ENCODE results near the gene CAMK1D.

CAMK1D gene

DNA sequence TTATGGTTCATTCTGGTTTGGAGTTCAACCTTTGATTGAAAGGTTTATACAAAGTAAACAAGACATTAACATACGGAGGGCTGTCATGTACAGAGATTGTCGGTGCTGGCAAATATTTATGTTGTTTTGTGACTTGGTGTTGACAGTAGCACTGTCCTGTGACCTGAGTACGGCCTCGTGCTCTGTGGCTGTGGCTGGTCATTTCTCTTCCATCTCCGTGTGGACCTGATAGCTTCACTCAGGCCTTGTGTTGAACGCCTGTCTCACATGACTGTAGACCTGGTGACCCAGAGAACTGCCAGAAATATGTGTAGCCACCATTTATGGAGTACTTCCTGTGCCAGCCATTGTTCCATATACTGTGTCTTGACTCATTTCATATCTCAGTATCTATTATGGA, 340.5 kb downstream of the CAMK1D start:
- H3K9ac ChIP-seq (ENCODE audit: low read depth, low read length): no peak overlapping the region
- H3K27ac ChIP-seq (ENCODE audit: low read length): no peak overlapping the region
- no peaks in the 10 kb centered on the region for H3K27me3 ChIP-seq (ENCODE audit: insufficient read depth, low read length, poor library complexity)
- H4K20me1 ChIP-seq (ENCODE audit: insufficient read depth, low read length): no peaks in the 10 kb centered on the region
- H3K9me3 ChIP-seq (ENCODE audit: insufficient read depth, low read length, severe bottlenecking): no peaks in the 10 kb centered on the region
- H3K4me3 ChIP-seq (ENCODE audit: low read depth in 1 of 2, low read length in 2 of 2): no peak overlapping the region
- H3K4me1 ChIP-seq (ENCODE audit: insufficient read depth, low read length): no peaks in the 10 kb centered on the region
- DNase-seq (no peak), ATAC-seq (ENCODE audit: insufficient read depth, low read depth) (no peak)
- no peaks in the 10 kb centered on the region for H3K79me2 ChIP-seq (ENCODE audit: insufficient read depth, low read length)
- TF ChIP-seq, protein P1, sequence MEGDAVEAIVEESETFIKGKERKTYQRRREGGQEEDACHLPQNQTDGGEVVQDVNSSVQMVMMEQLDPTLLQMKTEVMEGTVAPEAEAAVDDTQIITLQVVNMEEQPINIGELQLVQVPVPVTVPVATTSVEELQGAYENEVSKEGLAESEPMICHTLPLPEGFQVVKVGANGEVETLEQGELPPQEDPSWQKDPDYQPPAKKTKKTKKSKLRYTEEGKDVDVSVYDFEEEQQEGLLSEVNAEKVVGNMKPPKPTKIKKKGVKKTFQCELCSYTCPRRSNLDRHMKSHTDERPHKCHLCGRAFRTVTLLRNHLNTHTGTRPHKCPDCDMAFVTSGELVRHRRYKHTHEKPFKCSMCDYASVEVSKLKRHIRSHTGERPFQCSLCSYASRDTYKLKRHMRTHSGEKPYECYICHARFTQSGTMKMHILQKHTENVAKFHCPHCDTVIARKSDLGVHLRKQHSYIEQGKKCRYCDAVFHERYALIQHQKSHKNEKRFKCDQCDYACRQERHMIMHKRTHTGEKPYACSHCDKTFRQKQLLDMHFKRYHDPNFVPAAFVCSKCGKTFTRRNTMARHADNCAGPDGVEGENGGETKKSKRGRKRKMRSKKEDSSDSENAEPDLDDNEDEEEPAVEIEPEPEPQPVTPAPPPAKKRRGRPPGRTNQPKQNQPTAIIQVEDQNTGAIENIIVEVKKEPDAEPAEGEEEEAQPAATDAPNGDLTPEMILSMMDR (IDR thresholded peaks at IDR 0.05; ENCODE audit: borderline replicate concordance, extremely low read depth, low read length, poor library complexity, severe bottlenecking): no peak
- TF ChIP-seq EZH2 (IDR thresholded peaks at IDR 0.05; ENCODE audit: borderline replicate concordance, low read depth, low read length, severe bottlenecking): no peak
- H3K36me3 ChIP-seq (ENCODE audit: insufficient read depth, low read length): no peaks in the 10 kb centered on the region
- H3K4me2 ChIP-seq (ENCODE audit: insufficient read depth, low read length): no peak overlapping the region
- no peak overlapping the region for H2AFZ ChIP-seq (ENCODE audit: low read depth, low read length)

DNA sequence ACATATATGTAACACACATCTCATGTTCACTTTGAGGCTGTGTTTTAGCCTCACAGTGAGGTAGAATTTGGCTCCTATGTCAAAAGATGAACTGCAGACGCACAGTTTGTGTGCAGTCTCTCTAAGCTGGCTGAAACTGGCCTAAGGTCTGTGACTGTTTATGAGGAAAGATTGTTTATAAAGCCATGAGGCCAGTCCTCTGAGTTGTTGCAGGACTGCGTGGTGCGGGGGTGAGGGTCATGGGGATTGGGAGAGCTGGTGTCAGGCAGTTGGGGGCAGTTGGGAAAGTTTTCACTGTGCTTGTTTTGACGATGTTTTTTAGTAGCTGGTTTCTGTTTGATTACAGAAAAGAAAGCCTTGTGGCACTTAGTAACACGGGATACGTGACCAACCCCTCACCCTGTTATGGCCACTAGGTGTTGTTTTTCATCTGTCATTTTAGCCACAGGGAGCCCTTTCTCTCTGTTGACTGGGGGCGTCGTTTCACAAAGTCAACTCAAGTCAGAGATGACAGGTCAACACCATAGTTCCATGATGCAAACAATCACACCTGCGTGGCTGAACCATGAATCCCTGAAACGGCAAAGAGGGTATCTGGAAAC, 341.3 kb downstream of the CAMK1D start:
- H3K4me3 ChIP-seq (ENCODE audit: low read depth in 1 of 2, low read length in 2 of 2): no peak overlapping the region
- no peaks in the 10 kb centered on the region for H3K36me3 ChIP-seq (ENCODE audit: insufficient read depth, low read length)
- H3K9ac ChIP-seq (ENCODE audit: low read depth, low read length): no peak overlapping the region
- no peaks in the 10 kb centered on the region for H4K20me1 ChIP-seq (ENCODE audit: insufficient read depth, low read length)
- H3K4me2 ChIP-seq (ENCODE audit: insufficient read depth, low read length): no peak overlapping the region
- H3K9me3 ChIP-seq (ENCODE audit: insufficient read depth, low read length, severe bottlenecking): no peaks in the 10 kb centered on the region
- no peak for DNase-seq
- H3K79me2 ChIP-seq (ENCODE audit: insufficient read depth, low read length): no peaks in the 10 kb centered on the region
- no peak for ATAC-seq (ENCODE audit: insufficient read depth, low read depth)
- TF ChIP-seq EZH2 (IDR thresholded peaks at IDR 0.05; ENCODE audit: borderline replicate concordance, low read depth, low read length, severe bottlenecking): no peak
- TF ChIP-seq, protein P1 (IDR thresholded peaks at IDR 0.05; ENCODE audit: borderline replicate concordance, extremely low read depth, low read length, poor library complexity, severe bottlenecking): no peak
- no peaks in the 10 kb centered on the region for H3K4me1 ChIP-seq (ENCODE audit: insufficient read depth, low read length)
- H3K27me3 ChIP-seq (ENCODE audit: insufficient read depth, low read length, poor library complexity): no peaks in the 10 kb centered on the region
- H3K27ac ChIP-seq (ENCODE audit: low read length): no peak overlapping the region
- no peak overlapping the region for H2AFZ ChIP-seq (ENCODE audit: low read depth, low read length)

DNA sequence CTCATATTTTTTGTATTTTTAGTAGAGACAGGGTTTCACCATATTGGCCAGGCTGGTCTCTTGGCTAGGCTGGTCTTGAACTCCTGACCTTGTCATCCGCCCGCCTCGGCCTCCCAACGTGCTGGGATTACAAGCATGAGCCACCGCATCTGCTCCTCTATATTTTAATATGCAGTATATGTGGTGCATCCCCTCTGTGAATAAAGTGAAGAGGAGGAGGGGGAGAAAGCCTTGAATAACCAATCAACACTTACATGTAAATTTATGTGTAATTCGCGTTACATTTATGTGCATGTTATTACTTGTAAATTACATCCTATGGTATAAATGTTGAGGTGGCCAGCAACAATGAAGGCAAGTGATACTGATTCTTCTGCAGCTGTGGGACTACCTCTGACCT, 342.2 kb downstream of the CAMK1D start:
- no peak for ATAC-seq (ENCODE audit: insufficient read depth, low read depth)
- Histone ChIP-seq H3K36me3 (ENCODE audit: insufficient read depth, low read length) (no peaks in the 10 kb centered on the region), H3K9ac (ENCODE audit: low read depth, low read length) (no peak overlapping the region), H3K79me2 (ENCODE audit: insufficient read depth, low read length) (no peaks in the 10 kb centered on the region), H3K4me1 (ENCODE audit: insufficient read depth, low read length) (no peaks in the 10 kb centered on the region), H4K20me1 (ENCODE audit: insufficient read depth, low read length) (no peaks in the 10 kb centered on the region), H3K27me3 (ENCODE audit: insufficient read depth, low read length, poor library complexity) (no peaks in the 10 kb centered on the region), H3K4me3 (ENCODE audit: low read depth in 1 of 2, low read length in 2 of 2) (no peak overlapping the region), H2AFZ (ENCODE audit: low read depth, low read length) (no peak overlapping the region), H3K27ac (ENCODE audit: low read length) (no peak overlapping the region), H3K9me3 (ENCODE audit: insufficient read depth, low read length, severe bottlenecking) (no peaks in the 10 kb centered on the region), H3K4me2 (ENCODE audit: insufficient read depth, low read length) (no peak overlapping the region)
- TF ChIP-seq, protein P1 (IDR thresholded peaks at IDR 0.05; ENCODE audit: borderline replicate concordance, extremely low read depth, low read length, poor library complexity, severe bottlenecking): no peak
- no peak for TF ChIP-seq EZH2 (IDR thresholded peaks at IDR 0.05; ENCODE audit: borderline replicate concordance, low read depth, low read length, severe bottlenecking)
- no peak for DNase-seq

Measured in DND-41 (cell line).